Measurements from ENCODE around the gene SP3.

Gene SP3

GRCh38 chr2:173965372-173966025 lies at the start of gene SP3:
Gene SP3, minus strand, starts transcription at chr2:173965373. Its CDS starts 202 bp downstream, at chr2:173965171.
- DNase-seq (ENCODE audit: low read depth in 2 of 3, low spot score in 2 of 3), result peak; percentile 79 to 86 (median 79)

- DNase-seq (ENCODE audit: low read depth in 2 of 3, low spot score in 2 of 3), result no peak
Measured at GRCh38 chr2:174014699-174015070, 49.5 kb upstream of the SP3 start.

GRCh38 chr2:174014011-174014698 lies 49.0 kb upstream of the SP3 start:
- DNase-seq (ENCODE audit: low read depth in 2 of 3, low spot score in 2 of 3), result no peak

- DNase-seq (ENCODE audit: low read depth in 2 of 3, low spot score in 2 of 3), result no peak
Measured at GRCh38 chr2:174013315-174013751, 48.2 kb upstream of the SP3 start.

- DNase-seq (ENCODE audit: low read depth in 2 of 3, low spot score in 2 of 3), result no peak
Measured at GRCh38 chr2:174012347-174013314, 47.5 kb upstream of the SP3 start.

- no peak for DNase-seq (ENCODE audit: low read depth in 2 of 3, low spot score in 2 of 3)
Measured at GRCh38 chr2:174011796-174012195, 46.6 kb upstream of the SP3 start.

GRCh38 chr2:174011173-174011572 lies 46.0 kb upstream of the SP3 start:
- DNase-seq (ENCODE audit: low read depth in 2 of 3, low spot score in 2 of 3), result no peak

- DNase-seq (ENCODE audit: low read depth in 2 of 3, low spot score in 2 of 3), result no peak
Measured at GRCh38 chr2:174009488-174010223, 44.5 kb upstream of the SP3 start.

- no peak for DNase-seq (ENCODE audit: low read depth in 2 of 3, low spot score in 2 of 3)
Measured at GRCh38 chr2:174008720-174009119, 43.5 kb upstream of the SP3 start.

- no peak for DNase-seq (ENCODE audit: low read depth in 2 of 3, low spot score in 2 of 3)
Measured at GRCh38 chr2:174007010-174007409, 41.8 kb upstream of the SP3 start.

- no peak for DNase-seq (ENCODE audit: low read depth in 2 of 3, low spot score in 2 of 3)
Measured at GRCh38 chr2:174005801-174006419, 40.7 kb upstream of the SP3 start.

- DNase-seq (ENCODE audit: low read depth in 2 of 3, low spot score in 2 of 3), result no peak
Measured at GRCh38 chr2:174004905-174005605, 39.9 kb upstream of the SP3 start.

- no peak for DNase-seq (ENCODE audit: low read depth in 2 of 3, low spot score in 2 of 3)
Measured at GRCh38 chr2:174003720-174004695, 38.8 kb upstream of the SP3 start.

GRCh38 chr2:174002679-174003078 lies 37.5 kb upstream of the SP3 start:
- no peak for DNase-seq (ENCODE audit: low read depth in 2 of 3, low spot score in 2 of 3)

GRCh38 chr2:174001107-174001506 lies 35.9 kb upstream of the SP3 start:
- no peak for DNase-seq (ENCODE audit: low read depth in 2 of 3, low spot score in 2 of 3)

- no peak for DNase-seq (ENCODE audit: low read depth in 2 of 3, low spot score in 2 of 3)
Measured at GRCh38 chr2:173999724-174000123, 34.6 kb upstream of the SP3 start.

GRCh38 chr2:173999272-173999671 lies 34.1 kb upstream of the SP3 start:
- DNase-seq (ENCODE audit: low read depth in 2 of 3, low spot score in 2 of 3), result no peak

GRCh38 chr2:173998386-173998785 lies 33.2 kb upstream of the SP3 start:
- DNase-seq (ENCODE audit: low read depth in 2 of 3, low spot score in 2 of 3), result no peak

GRCh38 chr2:173997753-173998152 lies 32.6 kb upstream of the SP3 start:
- no peak for DNase-seq (ENCODE audit: low read depth in 2 of 3, low spot score in 2 of 3)

All from activated CD8-positive, alpha-beta memory T cell treated with anti-CD3 and anti-CD28 coated beads for 48 hours (primary cell).